B cell (primary cell): Measurements from ENCODE around the gene TFPT. TPM values are rescaled to one million over a fixed set of nuclear protein-coding genes. Genes with fewer than 3 reads are reported as not detected.

Experiments used
- ATAC-seq: fragments of 200-7000 bp; cut with Tn5 transposase; one replicate; pipeline ENCODE4 v1.10.0; 2021; ENCODE audit warnings: low read depth, mild to moderate bottlenecking, moderate number of reproducible peaks, moderate library complexity
- CTCF ChIA-PET: fragments of 350-600 bp; sonication (Branson Sonifier 250); formaldehyde crosslinking; loops from one replicate; lab custom pipeline; 2021; ENCODE audit warnings: antibody characterized with exemption, inconsistent platforms; lab: Charles Lee
- POLR2A ChIA-PET: fragments of 350-600 bp; sonication (Branson Sonifier 250); formaldehyde crosslinking; loops from one replicate; lab custom pipeline; 2021; ENCODE audit warnings: antibody characterized with exemption; lab: Charles Lee
- DNase-seq: peaks from one replicate; pipeline ENCODE4 v3.0.0; 2013
- H2AFZ ChIP-seq: 2 replicates; pipeline ENCODE4 v1.6.1; 2012; ENCODE audit warnings: mild to moderate bottlenecking, low read depth, low read length; ENCODE audit not compliant: insufficient read depth, poor library complexity, severe bottlenecking
- H3K27ac ChIP-seq, 2 donors: 1 replicate in 1 of 2; 2 replicates in 1 of 2; pipeline ENCODE4 v1.5.1; 2012 to 2013; ENCODE audit warnings: low read length in 2 of 2, mild to moderate bottlenecking in 2 of 2, moderate library complexity in 1 of 2
- H3K27me3 ChIP-seq, 4 experiments: fragments of 200-600 bp in 1 of 4; sonication (generic) in 1 of 4; replicated peaks in 1 of 4; 1 replicate in 2 of 4; 2 replicates in 2 of 4; pipeline versions ENCODE4 v1.6.1 to v1.7.0; 2013 to 2016; ENCODE audit warnings: low read length in 3 of 4, mild to moderate bottlenecking in 2 of 4, mixed read lengths in 1 of 4, moderate library complexity in 1 of 4; ENCODE audit not compliant: insufficient read depth in 4 of 4, control insufficient read depth in 3 of 4; ENCODE audit errors: control extremely low read depth in 1 of 4
- H3K36me3 ChIP-seq, 2 experiments: replicated peaks in 1 of 2; 1 replicate in 1 of 2; 2 replicates in 1 of 2; pipeline versions ENCODE4 v1.6.1 to v1.7.1; 2013; ENCODE audit warnings: low read length in 1 of 2; ENCODE audit not compliant: insufficient read depth in 2 of 2, control insufficient read depth in 1 of 2; ENCODE audit errors: control extremely low read depth in 1 of 2, extremely low read depth in 1 of 2
- H3K4me1 ChIP-seq, 2 donors: fragments of 200-600 bp in 1 of 2; sonication (generic) in 1 of 2; 1 replicate in 1 of 2; 2 replicates in 1 of 2; pipeline versions ENCODE4 v1.5.1 to v1.6.1; 2013 to 2017; ENCODE audit warnings: low read length in 2 of 2; ENCODE audit not compliant: control insufficient read depth in 2 of 2, insufficient read depth in 2 of 2
- H3K4me2 ChIP-seq: replicated peaks from 2 replicates; pipeline ENCODE3; 2012; ENCODE audit warnings: mild to moderate bottlenecking, low read depth, low read length; ENCODE audit not compliant: poor library complexity, severe bottlenecking
- H3K4me3 ChIP-seq, 5 experiments: fragments of 200-600 bp in 1 of 5; sonication (generic) in 1 of 5; 1 replicate in 3 of 5; 2 replicates in 2 of 5; pipeline versions ENCODE4 v1.5.1 to v1.7.0; 2011 to 2016; ENCODE audit warnings: low read length in 4 of 5, mild to moderate bottlenecking in 4 of 5, low read depth in 2 of 5, control low read depth in 1 of 5, moderate library complexity in 1 of 5; ENCODE audit not compliant: insufficient read depth in 1 of 5; ENCODE audit errors: control extremely low read depth in 1 of 5, extremely low read depth in 1 of 5
- H3K79me2 ChIP-seq: fragments of 200-600 bp; sonication (generic); one replicate; pipeline ENCODE4 v1.6.0; 2016; ENCODE audit warnings: low read length; ENCODE audit not compliant: control insufficient read depth, insufficient read depth
- H3K9ac ChIP-seq: fragments of 200-600 bp; sonication (generic); 2 replicates; pipeline ENCODE4 v1.6.1; 2017; ENCODE audit warnings: mild to moderate bottlenecking, low read length, moderate library complexity
- H3K9me3 ChIP-seq, 3 donors: one replicate each; pipeline versions ENCODE4 v1.6.1 to v1.7.1; 2013; ENCODE audit warnings: low read length in 2 of 3; ENCODE audit not compliant: control insufficient read depth in 2 of 3, insufficient read depth in 1 of 3; ENCODE audit errors: control extremely low read depth in 1 of 3
- H4K20me1 ChIP-seq: 2 replicates; pipeline ENCODE4 v1.6.0; 2012; ENCODE audit warnings: mild to moderate bottlenecking, low read length; ENCODE audit not compliant: insufficient read depth, control insufficient read depth, poor library complexity, severe bottlenecking
- H3K27ac Mint-ChIP-seq: one replicate; pipeline ENCODE4 v1.8.0; 2021; ENCODE audit warnings: mixed read lengths
- H3K27me3 Mint-ChIP-seq: one replicate; pipeline ENCODE4 v1.8.0; 2021; ENCODE audit warnings: mixed read lengths
- H3K4me1 Mint-ChIP-seq: one replicate; pipeline ENCODE4 v1.8.0; 2021; ENCODE audit warnings: mixed read lengths
- H3K4me3 Mint-ChIP-seq: one replicate; pipeline ENCODE4 v1.8.0; 2021; ENCODE audit warnings: mixed read lengths
- H3K9me3 Mint-ChIP-seq: one replicate; pipeline ENCODE4 v1.8.0; 2022; ENCODE audit warnings: mixed read lengths; ENCODE audit not compliant: insufficient read depth
- EZH2 ChIP-seq: IDR thresholded peaks from 2 replicates; pipeline ENCODE4 v1.6.1; 2012; ENCODE audit warnings: borderline replicate concordance, low read depth, mild to moderate bottlenecking, moderate library complexity, low read length; ENCODE audit not compliant: insufficient read depth, poor library complexity, severe bottlenecking
- WGBS: methylation state at CpG from one replicate; pipeline ENCODE4 v1.1.5; 2013; ENCODE audit warnings: missing lambda C conversion rate; ENCODE audit not compliant: insufficient coverage; 5-methylcytosine and 5-hydroxymethylcytosine counted together
- intact Hi-C: fragments of 100-400 bp; cut with micrococcal nuclease; formaldehyde crosslinking; loops from one replicate; pipeline ENCODE4 v1.10.0; 2022
- polyA plus RNA-seq: library from polyadenylated mRNA; depleted of rRNA; stranded (reverse); fragments of >200 nt; gene quantifications from 2 replicates; pipeline ENCODE4 v1.2.3, GENCODE V29; 2012
- total RNA-seq, 2 donors: library from RNA; stranded (reverse); fragments of 120-200 nt in 1 of 2; gene quantifications; 1 replicate in 1 of 2; 2 replicates in 1 of 2; pipeline versions ENCODE4 v1.2.3 to v1.2.4, GENCODE V29; 2013 to 2022
- TF ChIP-seq, protein P1 (sequence below): fragments of 200-600 bp; IDR thresholded peaks from one replicate; pipeline ENCODE4 v1.8.0; 2022; ENCODE audit warnings: antibody characterized with exemption, mild to moderate bottlenecking

Gene TFPT
- total and polyA plus RNA-seq, 2 donors (not counting 1 experiment from before 2014, with no cell fraction given), result 8.4 to 12.7 TPM

DNA sequence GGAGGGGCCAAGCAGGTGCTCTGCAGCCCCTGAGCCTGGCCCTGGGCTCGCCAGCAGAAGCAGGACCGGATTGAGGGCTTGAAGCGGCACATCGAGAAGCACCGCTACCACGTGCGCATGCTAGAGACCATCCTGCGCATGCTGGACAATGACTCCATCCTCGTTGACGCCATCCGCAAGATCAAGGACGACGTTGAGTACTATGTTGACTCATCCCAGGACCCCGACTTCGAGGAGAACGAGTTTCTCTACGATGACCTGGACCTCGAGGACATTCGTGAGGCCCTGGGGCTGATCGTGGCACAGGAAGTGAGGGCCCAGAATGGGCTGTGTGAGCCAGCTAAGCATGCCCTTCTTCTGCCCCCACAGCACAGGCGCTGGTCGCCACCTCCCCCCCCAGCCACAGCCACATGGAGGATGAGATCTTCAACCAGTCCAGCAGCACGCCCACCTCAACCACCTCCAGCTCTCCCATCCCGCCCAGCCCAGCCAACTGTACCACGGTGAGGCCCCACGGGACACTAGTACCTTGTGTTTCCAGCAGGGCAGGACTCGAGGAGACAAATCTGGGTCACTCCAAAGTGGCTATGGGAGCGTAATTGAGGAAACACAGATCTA, 30.2 kb upstream of the TFPT start:
- Histone ChIP-seq H3K4me3 (no peak overlapping the region), H3K4me1 (peaks cover 0 to 4% of the 10 kb centered on the region in 2 donors), H3K4me2 (no peak overlapping the region), H3K27ac (no peak overlapping the region), H3K9ac (no peak overlapping the region), H3K27me3 (no peaks in the 10 kb centered on the region), H3K36me3 (peaks cover 0 to 97% of the 10 kb centered on the region in 2 experiments), H3K9me3 (no peaks in the 10 kb centered on the region), H4K20me1 (peaks cover 83% of the 10 kb centered on the region), H3K79me2 (peaks cover 43% of the 10 kb centered on the region), H2AFZ (no peak overlapping the region)
- TF ChIP-seq, protein P1, sequence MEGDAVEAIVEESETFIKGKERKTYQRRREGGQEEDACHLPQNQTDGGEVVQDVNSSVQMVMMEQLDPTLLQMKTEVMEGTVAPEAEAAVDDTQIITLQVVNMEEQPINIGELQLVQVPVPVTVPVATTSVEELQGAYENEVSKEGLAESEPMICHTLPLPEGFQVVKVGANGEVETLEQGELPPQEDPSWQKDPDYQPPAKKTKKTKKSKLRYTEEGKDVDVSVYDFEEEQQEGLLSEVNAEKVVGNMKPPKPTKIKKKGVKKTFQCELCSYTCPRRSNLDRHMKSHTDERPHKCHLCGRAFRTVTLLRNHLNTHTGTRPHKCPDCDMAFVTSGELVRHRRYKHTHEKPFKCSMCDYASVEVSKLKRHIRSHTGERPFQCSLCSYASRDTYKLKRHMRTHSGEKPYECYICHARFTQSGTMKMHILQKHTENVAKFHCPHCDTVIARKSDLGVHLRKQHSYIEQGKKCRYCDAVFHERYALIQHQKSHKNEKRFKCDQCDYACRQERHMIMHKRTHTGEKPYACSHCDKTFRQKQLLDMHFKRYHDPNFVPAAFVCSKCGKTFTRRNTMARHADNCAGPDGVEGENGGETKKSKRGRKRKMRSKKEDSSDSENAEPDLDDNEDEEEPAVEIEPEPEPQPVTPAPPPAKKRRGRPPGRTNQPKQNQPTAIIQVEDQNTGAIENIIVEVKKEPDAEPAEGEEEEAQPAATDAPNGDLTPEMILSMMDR, result no peak
- no peak for TF ChIP-seq EZH2
- H3K27ac Mint-ChIP-seq, result no peak overlapping the region
- H3K4me3 Mint-ChIP-seq, result no peak overlapping the region
- ChIA-PET CTCF (no interaction called here), POLR2A (no interaction called here)
- DNase-seq (no peak), ATAC-seq (no peak)
- no peaks in the 10 kb centered on the region for H3K9me3 Mint-ChIP-seq
- intact Hi-C loops, result no loop called here
- no peaks in the 10 kb centered on the region for H3K27me3 Mint-ChIP-seq
- WGBS, result 96% methylated on average over 25 of the region's 28 CpGs
- peaks cover 12% of the 10 kb centered on the region for H3K4me1 Mint-ChIP-seq

DNA sequence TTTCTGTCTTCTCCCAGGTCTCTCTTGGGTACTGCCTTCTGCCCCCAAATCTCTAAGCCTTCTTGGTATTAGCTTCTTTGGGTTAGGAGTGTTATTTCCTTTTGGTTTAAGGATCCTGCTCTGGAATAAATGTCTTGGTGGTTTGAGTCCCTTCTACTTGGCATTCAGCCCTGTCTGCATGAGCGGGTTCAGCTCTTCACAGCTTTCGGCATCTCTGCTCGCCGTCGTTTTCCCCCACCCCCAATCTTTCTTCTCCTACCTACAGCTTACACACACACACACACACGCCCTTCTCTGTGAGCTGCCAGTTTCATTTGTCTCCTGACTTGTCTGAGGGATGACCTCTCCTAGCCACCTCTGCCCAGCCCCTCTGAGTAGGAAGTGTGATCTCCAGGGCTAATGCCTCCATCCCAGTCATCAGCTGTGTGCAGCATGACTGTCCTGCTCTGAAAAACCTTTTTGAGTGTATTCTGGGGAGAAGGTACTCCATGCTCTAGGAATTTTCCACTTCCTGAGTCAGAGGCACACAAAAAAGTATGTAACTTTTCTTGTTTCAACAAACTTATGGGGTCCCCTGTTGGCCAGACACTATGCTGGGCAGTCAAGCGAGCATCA, 26.8 kb upstream of the TFPT start:
- no peak for DNase-seq
- no peaks in the 10 kb centered on the region for H3K9me3 Mint-ChIP-seq
- H3K36me3 ChIP-seq, result peaks cover 0 to 69% of the 10 kb centered on the region in 2 experiments
- H3K9ac ChIP-seq, result no peak overlapping the region
- peaks cover 16 to 21% of the 10 kb centered on the region in 2 donors for H3K4me1 ChIP-seq
- no peak overlapping the region for H2AFZ ChIP-seq
- WGBS, result 90% methylated on average over 2 of the region's 7 CpGs
- H3K79me2 ChIP-seq, result peaks cover 74% of the 10 kb centered on the region
- ATAC-seq, result no peak
- H3K4me2 ChIP-seq, result no peak overlapping the region
- H3K27me3 ChIP-seq, result no peaks in the 10 kb centered on the region
- no peak overlapping the region for H3K27ac Mint-ChIP-seq
- ChIA-PET POLR2A (no interaction called here), CTCF (no interaction called here)
- peaks cover 87% of the 10 kb centered on the region for H4K20me1 ChIP-seq
- H3K27me3 Mint-ChIP-seq, result no peaks in the 10 kb centered on the region
- peaks cover 37% of the 10 kb centered on the region for H3K4me1 Mint-ChIP-seq
- intact Hi-C loops, result no loop called here
- H3K27ac ChIP-seq, result peak overlapping the region in 1 of 2 donors; percentile 32
- no peak overlapping the region for H3K4me3 Mint-ChIP-seq
- TF ChIP-seq EZH2, result no peak
- TF ChIP-seq, protein P1, result no peak
- no peak overlapping the region for H3K4me3 ChIP-seq
- no peaks in the 10 kb centered on the region for H3K9me3 ChIP-seq
